Measurements from ENCODE around the gene DDB1. TPM values are rescaled to one million over a fixed set of nuclear protein-coding genes. Genes with fewer than 3 reads are reported as not detected.
A peak's percentile ranks its signal among the peaks of the same experiment; 100 is the strongest.

DDB1 gene
- total RNA-seq, 1 donor from 2014 or later, result 329 TPM

DNA sequence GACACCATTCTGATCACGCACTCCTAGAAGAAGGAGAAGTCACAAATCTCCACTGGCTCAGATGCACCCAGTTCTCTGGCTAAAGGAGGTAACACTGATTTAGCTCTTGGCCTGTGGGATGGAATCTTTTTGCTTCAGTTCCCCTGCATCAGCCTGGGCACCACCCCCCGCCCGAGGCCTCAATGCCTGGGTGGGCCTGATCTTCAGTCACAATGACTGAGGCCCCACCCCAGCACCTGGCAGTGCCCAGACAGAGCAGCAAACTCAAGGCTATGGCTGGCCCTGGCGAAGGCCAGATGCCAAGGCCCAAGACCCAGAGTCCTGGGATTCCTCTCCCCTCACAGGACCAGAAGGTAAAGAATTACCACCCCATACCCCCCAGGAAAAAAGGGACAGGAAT is 23.8 kb upstream of the DDB1 start:
- no peak for DNase-seq (ENCODE audit: low read depth)

DNA sequence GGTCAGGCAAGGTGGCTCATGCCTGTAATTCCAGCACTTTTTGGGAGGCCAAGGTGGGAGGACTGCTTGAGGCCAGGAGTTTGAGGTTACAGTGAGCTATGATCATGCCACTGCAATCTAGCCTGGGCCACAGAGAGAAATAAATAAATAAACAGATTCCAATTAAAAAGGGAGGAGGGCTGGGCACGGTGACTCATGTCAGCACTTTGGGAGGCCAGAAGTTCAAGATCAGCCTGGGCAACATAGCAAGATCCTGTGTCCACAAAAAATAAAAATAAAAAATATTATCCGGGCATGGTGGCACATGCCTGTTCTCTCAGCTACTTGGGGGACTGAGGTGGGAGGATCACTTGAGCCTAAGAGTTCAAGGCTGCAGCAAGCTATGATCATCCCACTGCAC is 21.3 kb upstream of the DDB1 start:
- no peak for DNase-seq (ENCODE audit: low read depth)

DNA sequence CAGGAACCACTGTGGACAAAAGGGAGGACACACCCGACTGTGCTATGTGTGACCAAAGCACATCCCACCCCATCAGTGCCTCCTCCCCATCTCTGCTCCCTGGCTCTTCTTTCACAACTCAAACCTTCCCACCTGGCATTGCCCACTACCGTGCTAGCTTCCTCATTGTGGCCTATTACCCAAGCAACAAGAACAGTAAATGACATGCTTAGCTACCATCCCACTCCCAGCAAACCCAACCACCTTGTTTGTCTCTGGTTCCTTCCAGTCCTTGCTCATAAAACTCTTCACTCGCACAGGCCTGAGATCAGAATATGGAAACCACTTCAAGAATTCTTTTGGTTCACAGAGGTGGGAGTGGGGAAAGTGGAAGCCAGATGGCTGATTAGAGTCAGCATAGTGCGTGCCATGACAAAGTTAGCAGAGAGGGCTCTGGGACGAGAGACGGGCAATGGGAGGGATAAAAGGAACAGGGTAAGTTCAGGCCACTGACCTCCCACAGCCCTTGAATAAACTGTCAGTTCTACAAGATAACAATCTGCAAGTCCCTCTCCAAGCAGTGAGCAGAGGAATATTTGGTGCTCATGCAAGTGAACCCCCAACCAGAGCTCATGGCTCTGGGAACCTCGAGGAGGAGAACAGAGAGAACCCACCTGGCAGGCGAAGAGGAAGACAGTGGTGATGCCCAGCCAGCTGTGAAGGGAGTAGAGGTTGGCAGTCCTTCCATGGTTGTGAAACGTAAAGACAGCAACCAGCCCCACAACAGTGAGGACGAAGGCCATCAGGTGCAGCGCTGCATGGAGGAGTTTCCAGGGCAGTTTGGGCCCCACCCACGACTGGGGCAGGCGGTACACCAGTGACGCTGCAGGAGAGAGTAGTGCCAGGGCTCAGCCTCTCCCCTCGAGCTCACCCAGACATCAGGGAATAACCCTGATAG is 20.5 kb upstream of the DDB1 start:
- DNase-seq (ENCODE audit: low read depth), result peak; percentile 40

DNA sequence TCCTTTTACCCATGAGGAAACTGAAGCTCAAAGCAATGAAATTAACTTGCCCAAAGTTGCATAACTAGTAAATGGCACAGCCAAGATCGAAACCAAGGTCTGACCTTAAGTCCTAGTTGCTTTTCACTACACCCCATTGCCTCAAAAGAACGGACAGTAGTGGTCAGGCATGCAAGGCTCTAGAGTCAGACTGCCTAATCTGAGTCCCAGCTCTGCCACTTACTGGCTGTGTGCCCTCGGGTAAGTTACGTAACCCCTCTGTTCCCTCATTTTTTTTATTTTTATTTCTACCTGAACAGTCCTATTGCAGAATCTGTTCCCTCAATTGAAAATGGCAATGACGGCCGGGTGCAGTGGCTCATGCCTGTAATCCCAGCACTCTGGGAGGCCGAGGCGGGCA is 19.1 kb upstream of the DDB1 start:
- DNase-seq (ENCODE audit: low read depth), result no peak

DNA sequence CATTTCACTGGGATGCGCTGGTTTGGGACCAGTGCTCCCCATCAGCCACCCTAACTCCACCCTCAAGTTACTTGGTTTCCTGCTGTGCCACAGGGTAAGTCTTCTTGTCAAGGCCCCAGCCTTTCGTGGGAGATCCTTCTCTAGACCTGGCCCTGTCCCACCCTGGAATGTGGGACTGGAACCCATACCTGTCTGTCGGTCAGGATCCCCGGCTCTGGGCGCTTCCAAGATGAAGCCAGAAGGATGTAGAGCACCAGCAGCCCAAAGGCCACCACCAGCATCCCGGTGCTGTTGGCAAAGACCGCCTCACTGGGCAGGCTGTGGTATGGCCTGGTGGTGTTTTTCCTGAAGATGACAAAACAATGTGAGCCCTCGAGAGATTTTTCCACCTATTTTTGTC is 17.9 kb upstream of the DDB1 start:
- no peak for DNase-seq (ENCODE audit: low read depth)

DNA sequence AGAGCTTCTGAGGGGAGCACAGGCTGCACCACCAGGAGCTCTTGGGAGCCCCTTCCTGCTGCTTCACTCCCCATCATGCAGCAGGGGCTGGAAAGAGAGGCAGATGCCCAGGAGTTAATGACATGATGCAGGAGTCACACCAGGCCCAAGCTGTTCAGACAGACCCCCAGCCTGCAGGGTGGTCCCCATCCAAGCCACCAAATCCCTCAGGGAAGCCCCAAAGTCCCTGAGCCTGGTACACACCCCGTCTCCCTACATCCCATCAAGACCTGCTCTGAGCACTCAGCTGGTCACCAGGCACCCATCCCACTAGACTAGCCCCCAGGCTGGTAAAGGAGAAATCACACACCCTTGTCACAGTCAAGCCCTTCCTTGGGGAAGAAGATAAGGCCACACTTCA is 17.4 kb upstream of the DDB1 start:
- no peak for DNase-seq (ENCODE audit: low read depth)

DNA sequence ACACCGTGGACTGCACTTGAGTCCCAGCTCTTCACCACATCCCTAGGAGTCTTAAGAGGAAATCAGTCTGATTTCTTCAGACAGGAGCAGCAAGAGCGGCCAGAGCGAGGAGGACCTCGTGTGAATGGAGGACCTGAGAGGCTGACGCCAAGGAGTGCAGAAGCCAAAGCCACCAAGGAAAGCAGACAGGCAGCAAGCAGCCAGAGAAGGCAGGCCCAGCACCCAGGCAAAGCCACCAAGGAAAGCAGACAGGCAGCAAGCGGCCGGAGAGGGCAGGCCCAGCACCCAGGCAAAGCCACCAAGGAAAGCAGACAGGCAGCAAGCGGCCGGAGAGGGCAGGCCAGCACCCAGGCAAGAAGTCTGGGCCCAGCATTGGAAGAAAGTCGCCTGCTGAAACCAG is 17.0 kb upstream of the DDB1 start:
- no peak for DNase-seq (ENCODE audit: low read depth)

DNA sequence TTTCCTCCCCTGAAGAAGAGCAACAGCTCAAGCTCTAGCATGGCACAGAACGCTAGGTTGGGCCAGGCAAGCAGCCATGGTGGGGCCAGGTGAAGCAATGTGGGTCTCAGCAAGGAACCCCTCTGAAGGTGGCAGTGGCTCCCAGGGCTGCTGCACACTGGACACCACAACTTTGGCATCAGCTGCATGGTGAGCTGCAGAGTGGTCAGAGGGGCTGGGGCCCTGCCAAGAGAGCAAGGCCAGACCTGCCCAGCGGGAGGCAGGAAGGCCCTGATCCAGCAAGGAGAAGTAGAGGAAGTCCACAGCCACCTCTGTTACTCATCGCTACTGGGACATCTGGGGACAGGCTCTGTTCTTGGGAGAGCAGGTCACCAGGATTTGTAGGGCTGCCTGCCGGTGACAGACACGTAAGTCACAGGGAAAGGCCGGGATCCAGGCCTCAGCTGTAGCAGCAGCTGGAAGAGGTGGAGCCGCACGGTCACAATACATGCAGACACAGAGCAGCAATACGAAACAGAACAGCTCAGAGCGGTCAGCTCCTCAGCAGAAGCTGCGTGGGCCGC is 16.4 kb upstream of the DDB1 start:
- peak; percentile 28 for DNase-seq (ENCODE audit: low read depth)

DNA sequence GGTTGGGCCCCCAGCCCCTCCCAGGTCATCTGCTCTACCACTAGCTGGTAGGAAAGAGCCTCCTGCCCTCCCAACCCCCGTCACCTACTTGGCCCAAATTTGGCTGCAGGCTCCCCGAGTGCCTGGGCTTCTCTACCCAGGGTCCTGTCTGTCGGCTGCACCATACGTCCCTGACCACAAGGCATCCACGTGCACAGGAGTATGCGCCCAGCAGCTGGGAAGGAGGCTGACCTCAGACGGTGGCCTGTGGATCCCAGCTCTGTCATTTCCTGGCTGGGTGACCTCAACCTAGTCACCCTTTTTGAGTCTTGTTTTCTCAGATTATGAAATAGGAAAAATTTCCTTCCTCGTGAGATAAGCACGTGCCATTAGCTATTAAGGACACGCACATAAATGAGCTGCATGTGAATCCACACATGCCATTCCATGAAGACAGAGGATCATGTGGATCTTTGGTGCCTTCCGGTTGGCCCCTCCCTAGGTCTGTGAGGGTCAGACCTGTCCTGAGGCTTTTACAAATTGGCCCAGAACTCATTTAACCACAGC is 15.1 kb upstream of the DDB1 start:
- peak; percentile 36 for DNase-seq (ENCODE audit: low read depth)

DNA sequence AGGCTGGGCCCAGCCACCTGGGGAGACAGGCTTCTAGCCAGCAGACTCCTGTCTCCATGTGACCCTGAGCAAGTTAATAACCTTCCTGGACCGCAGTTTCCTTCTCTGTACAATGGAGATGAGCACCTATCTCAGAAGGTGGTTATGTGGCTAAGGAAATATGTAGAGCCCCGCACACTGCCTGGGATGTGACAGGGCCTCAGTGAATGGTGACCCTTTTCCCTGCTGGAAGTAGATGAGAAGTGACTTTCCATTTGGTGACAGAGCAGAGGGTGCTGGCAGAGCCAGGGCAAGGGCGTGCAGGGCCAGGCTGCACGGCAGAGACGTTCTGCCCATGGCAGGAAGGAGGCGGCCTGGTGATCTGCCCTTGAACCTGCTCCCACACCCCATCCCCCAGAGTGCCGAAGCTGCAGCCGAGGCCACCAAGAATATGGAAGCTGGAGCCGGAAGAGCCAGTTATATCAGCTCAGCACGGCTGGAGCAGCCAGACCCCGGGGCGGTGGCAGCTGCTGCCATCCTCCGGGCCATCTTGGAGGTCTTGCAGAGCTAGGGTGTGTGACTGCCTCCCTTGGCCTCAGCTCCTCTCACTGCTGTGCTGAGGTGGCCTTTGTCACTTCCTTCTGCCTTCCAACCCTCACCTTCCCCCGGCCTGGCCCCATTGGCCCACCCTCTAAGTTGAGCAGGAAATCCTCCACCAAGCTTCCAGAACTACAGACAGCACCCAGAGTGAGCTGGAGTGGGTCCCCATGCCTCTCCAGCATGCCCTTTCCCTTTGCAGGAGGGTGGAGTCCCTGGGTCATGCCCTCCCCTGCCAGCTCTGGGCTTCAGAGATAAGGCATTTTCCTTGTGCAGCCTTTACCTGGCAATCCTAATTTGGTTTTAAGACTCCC is 13.3 kb upstream of the DDB1 start:
- no peak for DNase-seq (ENCODE audit: low read depth)

DNA sequence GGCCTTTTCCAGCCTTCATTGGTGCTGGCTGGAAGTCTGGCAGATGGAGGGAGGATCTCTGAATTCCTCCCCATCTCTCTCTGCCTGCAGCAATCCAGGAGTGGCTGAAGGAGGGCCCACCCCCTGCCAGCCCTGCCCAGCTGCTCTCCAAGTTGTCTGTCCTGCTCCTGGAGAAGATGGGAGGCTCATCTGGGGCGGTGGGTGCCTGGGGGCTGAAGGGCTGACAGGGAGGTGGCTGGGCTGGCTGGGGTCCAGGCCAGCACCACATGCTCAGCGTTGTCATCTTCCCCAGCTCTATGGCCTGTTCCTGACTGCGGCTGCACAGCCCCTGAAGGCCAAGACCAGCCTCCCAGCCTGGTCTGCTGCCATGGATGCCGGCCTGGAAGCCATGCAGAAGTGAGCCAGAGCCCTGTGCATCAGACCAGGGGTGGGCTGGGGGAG is 12.3 kb upstream of the DDB1 start:
- peak; percentile 63 for DNase-seq (ENCODE audit: low read depth)

DNA sequence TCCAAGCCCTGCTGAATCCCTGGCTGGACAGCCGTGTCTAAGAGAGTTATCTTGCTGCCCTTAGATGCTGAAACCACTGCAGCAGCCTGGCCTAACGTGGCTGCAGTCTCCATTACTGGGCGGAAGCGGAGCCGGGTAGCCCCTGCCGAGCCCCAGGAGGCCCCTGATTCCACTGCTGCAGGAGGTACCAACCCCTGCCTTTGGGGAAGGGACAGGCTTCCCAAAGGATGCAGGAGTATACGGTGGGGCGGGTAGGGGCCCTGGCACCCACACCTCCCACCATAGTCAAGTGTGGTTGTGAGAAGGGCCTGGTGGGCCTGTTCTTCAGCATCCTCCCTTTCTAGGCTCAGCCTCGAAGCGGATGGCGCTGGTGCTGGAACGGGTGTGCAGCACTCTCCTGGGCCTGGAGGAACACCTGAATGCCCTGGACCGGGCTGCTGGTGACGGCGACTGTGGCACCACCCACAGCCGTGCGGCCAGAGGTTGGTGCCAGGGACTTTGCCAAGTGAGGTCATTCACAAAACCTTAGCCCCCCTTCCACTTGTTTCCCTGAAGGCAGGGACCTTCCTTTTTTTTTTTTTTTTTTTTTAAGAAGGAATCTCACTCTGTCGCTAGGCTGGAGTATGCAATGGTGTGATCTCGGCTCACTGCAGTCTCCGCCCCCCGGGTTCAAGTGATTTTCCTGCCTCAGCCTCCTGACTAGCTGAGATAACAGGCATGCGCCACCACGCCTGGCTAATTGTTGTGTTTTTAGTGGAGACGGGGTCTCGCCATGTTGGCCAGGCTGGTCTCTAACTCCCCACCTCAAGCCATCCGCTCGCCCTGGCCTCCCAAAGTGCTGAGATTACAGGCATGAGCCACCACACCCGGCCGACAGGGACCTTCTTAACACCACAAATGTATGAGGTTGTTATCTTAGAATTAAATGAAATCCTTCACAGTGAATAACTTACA is 11.2 kb upstream of the DDB1 start:
- DNase-seq (ENCODE audit: low read depth), result no peak

DNA sequence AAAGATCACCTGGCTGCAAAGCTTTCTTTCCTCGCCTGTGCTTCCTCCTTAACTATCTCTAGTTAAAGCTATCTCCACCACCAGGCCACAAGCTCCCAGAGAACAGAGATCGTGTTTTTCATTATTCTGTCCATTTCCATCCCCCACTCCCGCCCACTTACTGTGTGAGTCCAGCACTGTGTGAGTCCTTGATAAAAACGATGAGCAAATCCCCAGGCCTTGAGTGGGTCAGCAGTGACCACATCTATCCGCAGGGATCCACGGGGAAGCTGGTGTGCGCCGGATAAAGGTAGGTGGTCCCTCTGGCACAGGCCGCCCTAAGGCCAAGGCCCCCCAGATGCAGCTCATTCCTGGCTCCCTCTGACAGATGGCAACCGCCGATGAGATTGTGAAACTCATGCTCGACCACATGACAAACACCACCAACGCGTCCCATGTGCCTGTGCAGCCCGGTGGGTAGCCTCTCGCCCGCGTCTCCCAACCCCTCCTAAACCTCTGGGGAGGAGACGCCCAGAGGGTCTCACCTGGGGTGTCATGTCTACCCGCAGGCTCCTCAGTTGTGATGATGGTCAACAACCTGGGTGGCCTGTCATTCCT is 9.4 kb upstream of the DDB1 start:
- DNase-seq (ENCODE audit: low read depth), result no peak

DNA sequence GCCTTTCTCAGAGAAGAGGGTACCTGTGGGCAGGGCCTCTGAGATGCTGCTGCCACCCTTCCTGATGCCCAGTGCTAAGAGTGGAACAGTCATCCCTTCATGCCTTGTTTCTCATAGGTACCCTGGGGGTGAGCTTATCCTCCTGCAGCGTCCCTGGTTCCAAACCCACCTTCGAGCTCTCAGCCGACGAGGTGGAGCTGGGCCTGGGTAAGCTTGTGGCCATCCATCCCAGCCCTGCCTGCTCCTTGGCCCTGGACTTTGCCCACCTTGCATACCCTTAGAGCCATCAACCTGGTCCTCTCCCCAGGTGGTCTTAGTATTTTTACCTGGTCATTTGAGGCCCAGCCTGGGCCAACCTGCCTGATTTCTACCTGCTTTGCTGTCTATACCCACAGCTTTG is 8.8 kb upstream of the DDB1 start:
- DNase-seq (ENCODE audit: low read depth), result no peak

DNA sequence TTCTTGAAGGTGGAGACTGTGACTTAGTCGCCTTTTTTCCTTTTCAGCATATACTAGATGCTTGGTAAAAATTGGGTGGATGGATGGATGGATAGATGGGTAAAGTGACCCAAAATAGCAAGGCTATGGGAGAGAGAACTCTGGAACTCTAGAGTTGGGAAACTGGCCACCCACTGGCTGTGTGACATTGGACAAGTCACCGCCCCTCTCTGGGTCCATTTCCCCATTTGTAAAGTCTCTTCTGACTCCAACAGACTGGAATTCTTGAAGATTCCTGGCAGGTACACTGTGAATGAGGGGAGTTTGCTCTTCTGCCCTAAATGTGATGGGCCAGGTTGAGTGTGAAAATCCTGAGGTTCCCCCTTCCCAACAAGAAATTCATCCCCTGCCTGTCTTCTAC is 8.1 kb upstream of the DDB1 start:
- DNase-seq (ENCODE audit: low read depth), result no peak

DNA sequence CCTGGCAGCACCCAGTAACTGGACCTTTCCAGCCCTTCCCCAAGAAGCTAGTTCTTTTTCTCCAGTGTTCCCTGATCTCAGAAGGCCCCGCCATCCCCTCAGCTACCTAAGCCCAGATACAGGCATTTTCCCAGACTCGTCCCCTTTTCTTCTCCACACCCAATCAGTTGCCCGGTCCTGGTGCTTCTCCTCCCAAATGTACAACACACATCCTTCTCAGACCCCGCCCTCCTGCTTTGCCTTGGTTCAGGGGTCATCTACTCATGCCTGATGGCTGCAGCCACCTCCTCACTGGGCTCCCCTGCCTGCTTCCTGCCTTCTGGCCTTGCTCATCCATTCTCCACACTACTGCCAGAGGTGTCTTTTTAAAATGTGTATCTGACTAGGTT is 6.6 kb upstream of the DDB1 start:
- DNase-seq (ENCODE audit: low read depth), result no peak

DNA sequence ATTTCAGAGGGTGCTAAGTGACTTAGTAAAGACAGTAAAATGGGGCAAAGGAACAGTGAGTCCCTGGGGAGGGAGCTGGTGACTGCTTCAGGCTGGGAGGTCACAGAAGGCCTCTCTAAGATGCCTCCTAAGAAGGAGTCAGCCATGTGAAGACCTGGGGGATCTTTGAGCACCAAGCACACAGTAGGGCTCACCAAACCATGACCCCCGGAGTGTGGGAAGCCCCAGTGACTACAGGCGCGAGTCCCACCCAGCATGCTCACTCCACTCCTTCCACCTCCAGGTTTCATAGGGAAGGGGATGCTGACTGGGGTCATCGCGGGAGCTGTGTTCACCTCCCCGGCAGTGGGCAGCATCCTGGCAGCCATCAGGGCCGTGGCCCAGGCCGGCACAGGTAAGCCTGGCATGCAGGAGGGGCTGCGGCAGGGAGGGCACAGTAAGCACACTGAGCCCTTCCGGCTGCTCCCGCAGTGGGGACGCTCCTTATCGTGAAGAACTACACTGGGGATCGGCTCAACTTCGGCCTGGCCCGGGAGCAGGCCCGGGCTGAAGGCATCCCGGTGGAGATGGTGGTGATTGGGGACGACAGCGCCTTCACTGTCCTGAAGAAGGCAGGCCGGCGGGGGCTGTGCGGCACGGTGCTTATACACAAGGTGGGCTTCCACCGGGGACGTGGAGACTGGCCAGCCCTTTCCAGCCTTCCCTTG is 6.0 kb upstream of the DDB1 start:
- DNase-seq (ENCODE audit: low read depth), result no peak

DNA sequence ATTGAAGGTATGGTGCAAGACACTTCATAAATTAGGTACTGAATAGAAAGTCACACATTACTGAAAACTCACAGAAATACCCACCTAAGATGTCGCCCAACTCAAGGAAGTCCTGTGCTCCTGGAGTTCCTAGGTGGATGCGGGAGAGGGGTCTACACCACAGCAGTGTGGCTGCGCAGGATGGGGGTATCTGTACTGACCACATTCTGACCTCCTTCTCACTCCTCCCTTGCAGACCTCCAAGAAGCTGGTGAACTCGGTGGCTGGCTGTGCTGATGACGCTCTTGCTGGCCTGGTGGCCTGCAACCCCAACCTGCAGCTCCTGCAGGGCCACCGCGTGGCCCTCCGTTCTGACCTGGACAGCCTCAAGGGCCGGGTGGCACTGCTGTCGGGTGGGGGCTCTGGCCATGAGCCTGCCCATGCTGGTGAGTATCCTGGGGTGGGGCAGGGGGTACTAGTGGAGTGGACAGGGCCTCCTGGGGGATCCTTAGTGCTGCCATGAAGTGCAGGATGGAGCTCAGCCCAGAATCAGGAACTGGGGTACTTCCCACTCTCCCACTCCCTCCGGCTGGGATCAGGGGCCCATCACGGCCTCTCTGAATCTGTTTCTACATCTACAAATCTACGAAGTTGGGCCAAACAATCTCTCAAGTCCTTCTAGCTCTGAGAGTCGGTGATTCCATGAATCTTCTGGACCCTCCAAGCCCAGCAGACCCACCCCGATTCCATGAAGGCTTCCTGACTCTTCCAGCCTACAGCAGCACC is 5.0 kb upstream of the DDB1 start:
- no peak for DNase-seq (ENCODE audit: low read depth)
